HepG2 (cell line): ENCODE measurements around the gene ANKRD12. TPM values are rescaled to one million over a fixed set of nuclear protein-coding genes. Genes with fewer than 3 reads are reported as not detected.

Source experiments
- AFF4 ChIP-seq: sonication (generic); formaldehyde crosslinking; IDR thresholded peaks from 2 replicates; pipeline ENCODE4 v1.4.0; 2020; ENCODE audit warnings: missing genetic modification reagents
- CHCHD3 ChIP-seq: sonication (generic); formaldehyde crosslinking; IDR thresholded peaks from 2 replicates; pipeline ENCODE4 v1.8.0; 2022; ENCODE audit warnings: mild to moderate bottlenecking, missing genetic modification reagents, moderate library complexity
- FIP1L1 ChIP-seq: fragments of 200-400 bp; formaldehyde crosslinking; IDR thresholded peaks from 2 replicates; pipeline ENCODE4 v1.6.1; 2018; ENCODE audit warnings: low read depth, mild to moderate bottlenecking, low read length, moderate library complexity, borderline replicate concordance; ENCODE audit not compliant: insufficient read depth
- GABPA ChIP-seq, 2 experiments: IDR thresholded peaks; 2 replicates each; pipeline ENCODE4 v1.6.1; 2011 to 2016; ENCODE audit warnings: low read depth in 2 of 2, low read length in 1 of 2, missing biosample characterization in 1 of 2, missing genetic modification characterization in 1 of 2
- NR2C2 ChIP-seq: sonication (generic); formaldehyde crosslinking; IDR thresholded peaks from 2 replicates; pipeline ENCODE4 v1.4.0; 2020; ENCODE audit warnings: missing genetic modification reagents, mild to moderate bottlenecking, moderate library complexity, borderline replicate concordance
- PREB ChIP-seq: sonication (generic); formaldehyde crosslinking; IDR thresholded peaks from 2 replicates; pipeline ENCODE4 v1.4.0; 2020; ENCODE audit warnings: missing genetic modification reagents
- RAD21 ChIP-seq: fragments of 450-650 bp; formaldehyde crosslinking; IDR thresholded peaks from 2 replicates; pipeline ENCODE4 v1.5.0; 2020; ENCODE audit warnings: mild to moderate bottlenecking
- RFX1 ChIP-seq: fragments of 450-650 bp; IDR thresholded peaks from 2 replicates; pipeline ENCODE4 v1.6.1; 2017
- RFX3 ChIP-seq: IDR thresholded peaks from 2 replicates; pipeline ENCODE4 v1.6.1; 2016; ENCODE audit warnings: missing biosample characterization, missing genetic modification reagents
- THYN1 ChIP-seq: sonication (generic); formaldehyde crosslinking; IDR thresholded peaks from 2 replicates; pipeline ENCODE4 v1.8.1; 2023; ENCODE audit warnings: low read depth, mild to moderate bottlenecking, moderate library complexity, missing genetic modification reagents, borderline replicate concordance
- ZFP41 ChIP-seq: sonication (generic); formaldehyde crosslinking; IDR thresholded peaks from 2 replicates; pipeline ENCODE4 v1.4.0; 2020; ENCODE audit warnings: mild to moderate bottlenecking, missing genetic modification reagents, borderline replicate concordance
- ZMYM2 ChIP-seq: sonication (generic); formaldehyde crosslinking; IDR thresholded peaks from 2 replicates; pipeline ENCODE4 v1.8.0; 2022; ENCODE audit warnings: mild to moderate bottlenecking, missing genetic modification reagents
- ZNF17 ChIP-seq: sonication (generic); formaldehyde crosslinking; IDR thresholded peaks from 2 replicates; pipeline ENCODE4 v1.5.0; 2020; ENCODE audit warnings: mild to moderate bottlenecking, missing genetic modification reagents
- ZNF350 ChIP-seq: sonication (generic); formaldehyde crosslinking; IDR thresholded peaks from 2 replicates; pipeline ENCODE4 v1.4.0; 2020; ENCODE audit warnings: mild to moderate bottlenecking, low read depth, missing genetic modification reagents, borderline replicate concordance
- ZNF44 ChIP-seq: sonication (generic); formaldehyde crosslinking; IDR thresholded peaks from 2 replicates; pipeline ENCODE4 v1.5.1; 2020; ENCODE audit warnings: mild to moderate bottlenecking, missing genetic modification reagents
- ZNF768 ChIP-seq: sonication (generic); formaldehyde crosslinking; IDR thresholded peaks from 2 replicates; pipeline ENCODE4 v1.4.0; 2020; ENCODE audit warnings: missing genetic modification reagents
- ZSCAN12 ChIP-seq: sonication (generic); formaldehyde crosslinking; IDR thresholded peaks from 2 replicates; pipeline ENCODE4 v1.9.0; 2021; ENCODE audit warnings: mild to moderate bottlenecking, missing genetic modification reagents
- polyA plus RNA-seq, 8 experiments: library from polyadenylated mRNA; depleted of rRNA in 3 of 8; stranded (reverse) in 7 of 8; unstranded in 1 of 8; fragments of >200 nt; fragmentation: Illumina TruSeq in 4 of 8; extraction: Trizol in 4 of 8; gene quantifications; 2 replicates each; pipeline versions ENCODE4 v1.2.1 to v1.2.3, GENCODE V29; 2011 to 2016; ENCODE audit warnings: low read depth in 4 of 8, missing spikeins in 1 of 8, mixed read lengths in 1 of 8; ENCODE audit not compliant: insufficient read depth in 1 of 8
- total RNA-seq, 5 experiments: library from RNA; depleted of rRNA; stranded (reverse); fragments of >200 nt; fragmentation: Illumina TruSeq; extraction: Trizol; gene quantifications; 2 replicates each; pipeline ENCODE4 v1.2.3, GENCODE V29; 2016; ENCODE audit warnings: low read depth in 1 of 5
- TF ChIP-seq, protein P1 (sequence below): sonication (generic); formaldehyde crosslinking; IDR thresholded peaks from 2 replicates; pipeline ENCODE4 v1.4.0; 2020; ENCODE audit warnings: missing genetic modification reagents, mild to moderate bottlenecking, borderline replicate concordance
- TF ChIP-seq, protein P2 (sequence below): IDR thresholded peaks from 2 replicates; pipeline ENCODE4 v1.6.1; 2012; ENCODE audit warnings: low read depth, low read length, improper control_type of control experiment

Gene ANKRD12
- total and polyA plus RNA-seq, 2 of the 13 experiments (the other 11 are each of a cell fraction or from before 2014, with no cell fraction given) = 6.0 to 23.2 TPM

DNA sequence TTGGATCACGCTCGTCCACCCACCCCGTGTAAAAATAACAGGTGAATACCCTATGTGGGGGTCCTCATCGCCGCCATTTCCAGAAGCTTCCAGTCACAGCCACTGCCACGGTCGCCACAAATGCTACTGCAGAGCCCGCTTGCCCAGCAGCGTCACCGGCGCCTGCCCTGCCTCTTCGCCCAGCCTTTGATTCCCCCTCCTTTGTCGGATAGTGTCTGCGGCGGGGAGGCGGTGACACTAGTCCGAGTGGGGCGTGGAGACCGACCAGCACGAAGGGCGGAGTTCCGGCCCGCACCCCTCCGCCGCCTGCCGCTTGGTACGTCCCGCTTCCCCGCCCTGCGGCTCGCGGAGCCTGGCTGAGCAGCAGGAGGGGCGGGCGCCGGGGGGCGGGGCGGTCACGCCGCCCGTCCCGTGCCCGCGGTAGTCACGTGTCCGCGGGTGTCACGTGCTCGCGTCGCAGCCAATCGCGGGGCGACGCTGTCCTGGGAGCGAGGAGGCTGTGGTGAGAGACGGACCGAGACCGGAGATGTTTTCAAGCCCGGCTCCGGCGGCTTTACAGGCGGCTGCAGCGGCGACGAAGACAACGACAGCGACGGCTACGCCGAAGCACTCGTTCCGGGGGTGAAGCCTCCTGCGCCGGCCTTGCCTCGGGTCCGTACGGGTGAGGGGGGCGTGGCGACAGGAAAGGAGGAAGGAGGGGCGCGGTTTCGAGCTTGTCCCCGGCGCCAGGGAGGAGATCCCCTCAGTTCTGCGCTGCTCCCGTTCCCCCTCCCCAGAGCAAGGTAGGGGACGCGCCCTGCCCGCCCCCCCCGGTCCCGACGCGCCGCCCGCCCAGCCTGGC lies at the start of gene ANKRD12 (continued):
- TF ChIP-seq, protein P1, sequence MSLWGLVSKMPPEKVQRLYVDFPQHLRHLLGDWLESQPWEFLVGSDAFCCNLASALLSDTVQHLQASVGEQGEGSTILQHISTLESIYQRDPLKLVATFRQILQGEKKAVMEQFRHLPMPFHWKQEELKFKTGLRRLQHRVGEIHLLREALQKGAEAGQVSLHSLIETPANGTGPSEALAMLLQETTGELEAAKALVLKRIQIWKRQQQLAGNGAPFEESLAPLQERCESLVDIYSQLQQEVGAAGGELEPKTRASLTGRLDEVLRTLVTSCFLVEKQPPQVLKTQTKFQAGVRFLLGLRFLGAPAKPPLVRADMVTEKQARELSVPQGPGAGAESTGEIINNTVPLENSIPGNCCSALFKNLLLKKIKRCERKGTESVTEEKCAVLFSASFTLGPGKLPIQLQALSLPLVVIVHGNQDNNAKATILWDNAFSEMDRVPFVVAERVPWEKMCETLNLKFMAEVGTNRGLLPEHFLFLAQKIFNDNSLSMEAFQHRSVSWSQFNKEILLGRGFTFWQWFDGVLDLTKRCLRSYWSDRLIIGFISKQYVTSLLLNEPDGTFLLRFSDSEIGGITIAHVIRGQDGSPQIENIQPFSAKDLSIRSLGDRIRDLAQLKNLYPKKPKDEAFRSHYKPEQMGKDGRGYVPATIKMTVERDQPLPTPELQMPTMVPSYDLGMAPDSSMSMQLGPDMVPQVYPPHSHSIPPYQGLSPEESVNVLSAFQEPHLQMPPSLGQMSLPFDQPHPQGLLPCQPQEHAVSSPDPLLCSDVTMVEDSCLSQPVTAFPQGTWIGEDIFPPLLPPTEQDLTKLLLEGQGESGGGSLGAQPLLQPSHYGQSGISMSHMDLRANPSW (CRISPR knock-in tag) = no peak
- no peak for TF ChIP-seq CHCHD3 (CRISPR knock-in tag)
- TF ChIP-seq ZNF350 (CRISPR knock-in tag) = no peak; the same call in 1 of the 2 replicates
- TF ChIP-seq RAD21 = no peak
- TF ChIP-seq ZFP41 = no peak; the same call in 1 of the 2 replicates
- TF ChIP-seq ZSCAN12 (CRISPR knock-in tag) = 0 out of 2 replicates have a peak, but pooled peaks have one; percentile 59
- TF ChIP-seq PREB (CRISPR knock-in tag) = no peak
- no peak for TF ChIP-seq ZNF17
- peak; percentile 66 for TF ChIP-seq NR2C2 (CRISPR knock-in tag)
- peak; percentile 60 for TF ChIP-seq GABPA (IDR thresholded peaks at IDR 0.05; ENCODE audit: low read depth, low read length)
- TF ChIP-seq GABPA (CRISPR knock-in tag; IDR thresholded peaks at IDR 0.05; ENCODE audit: low read depth) = peak; percentile 83
- no peak for TF ChIP-seq RFX1
- TF ChIP-seq THYN1 (CRISPR knock-in tag) = no peak
- TF ChIP-seq ZNF768 (CRISPR knock-in tag) = peak; percentile 45; the same call in 1 of the 2 replicates
- TF ChIP-seq ZMYM2 (CRISPR knock-in tag) = no peak
- no peak; the same call in 1 of the 2 replicates for TF ChIP-seq FIP1L1
- no peak for TF ChIP-seq ZNF44 (CRISPR knock-in tag)
- TF ChIP-seq AFF4 = 0 out of 2 replicates have a peak, but pooled peaks have one; percentile 38
- TF ChIP-seq RFX3 (CRISPR knock-in tag) = no peak
- TF ChIP-seq, protein P2, sequence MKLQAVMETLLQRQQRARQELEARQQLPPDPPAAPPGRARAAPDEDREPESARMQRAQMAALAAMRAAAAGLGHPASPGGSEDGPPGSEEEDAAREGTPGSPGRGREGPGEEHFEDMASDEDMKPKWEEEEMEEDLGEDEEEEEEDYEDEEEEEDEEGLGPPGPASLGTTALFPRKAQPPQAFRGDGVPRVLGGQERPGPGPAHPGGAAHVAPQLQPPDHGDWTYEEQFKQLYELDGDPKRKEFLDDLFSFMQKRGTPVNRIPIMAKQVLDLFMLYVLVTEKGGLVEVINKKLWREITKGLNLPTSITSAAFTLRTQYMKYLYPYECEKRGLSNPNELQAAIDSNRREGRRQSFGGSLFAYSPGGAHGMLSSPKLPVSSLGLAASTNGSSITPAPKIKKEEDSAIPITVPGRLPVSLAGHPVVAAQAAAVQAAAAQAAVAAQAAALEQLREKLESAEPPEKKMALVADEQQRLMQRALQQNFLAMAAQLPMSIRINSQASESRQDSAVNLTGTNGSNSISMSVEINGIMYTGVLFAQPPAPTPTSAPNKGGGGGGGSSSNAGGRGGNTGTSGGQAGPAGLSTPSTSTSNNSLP = no peak
